BJ (cell line): ENCODE measurements around the gene PEF1. TPM values are rescaled to one million over a fixed set of nuclear protein-coding genes. Genes with fewer than 3 reads are reported as not detected.
"Not testable (repeated sequence)": the region's sequence is repeated elsewhere in the genome, so short reads cannot be mapped to it uniquely, and the experiment has no call there.

Experiments
- CTCF ChIA-PET: fragments of 350-600 bp; formaldehyde crosslinking; extraction: SDS; loops from one replicate; lab custom pipeline; 2021; ENCODE audit warnings: antibody characterized with exemption, inconsistent platforms; lab: Yijun Ruan, JAX
- POLR2A ChIA-PET: fragments of 300-600 bp; sonication (Branson Sonifier 250); formaldehyde crosslinking; extraction: SDS; loops from one replicate; lab custom pipeline; 2021; ENCODE audit warnings: antibody characterized with exemption; lab: Charles Lee
- DNase-seq: peaks from one replicate; pipeline ENCODE4 v3.0.0-alpha.2; 2011; ENCODE audit warnings: low read depth
- H3K27me3 ChIP-seq: 2 replicates; pipeline ENCODE4 v1.6.0; 2011; ENCODE audit warnings: low read length; ENCODE audit not compliant: control insufficient read depth, insufficient read depth
- H3K36me3 ChIP-seq: 2 replicates; pipeline ENCODE4 v1.5.1; 2011; ENCODE audit warnings: low read length; ENCODE audit not compliant: control insufficient read depth, insufficient read depth
- H3K4me3 ChIP-seq: 2 replicates; pipeline ENCODE4 v1.5.1; 2011; ENCODE audit warnings: low read depth, mild to moderate bottlenecking, control low read depth, low read length
- CTCF ChIP-seq: IDR thresholded peaks from 2 replicates; pipeline ENCODE4 v1.5.1; 2011; ENCODE audit warnings: low read depth, mild to moderate bottlenecking, control low read depth, inconsistent platforms, low read length, moderate library complexity; ENCODE audit not compliant: insufficient read depth
- polyA plus RNA-seq: library from polyadenylated mRNA; depleted of rRNA; stranded (reverse); fragments of >200 nt; gene quantifications from 2 replicates; pipeline ENCODE4 v1.2.3, GENCODE V29; 2011

PEF1 gene
- polyA plus RNA-seq, 1 experiment = 145 TPM

DNA sequence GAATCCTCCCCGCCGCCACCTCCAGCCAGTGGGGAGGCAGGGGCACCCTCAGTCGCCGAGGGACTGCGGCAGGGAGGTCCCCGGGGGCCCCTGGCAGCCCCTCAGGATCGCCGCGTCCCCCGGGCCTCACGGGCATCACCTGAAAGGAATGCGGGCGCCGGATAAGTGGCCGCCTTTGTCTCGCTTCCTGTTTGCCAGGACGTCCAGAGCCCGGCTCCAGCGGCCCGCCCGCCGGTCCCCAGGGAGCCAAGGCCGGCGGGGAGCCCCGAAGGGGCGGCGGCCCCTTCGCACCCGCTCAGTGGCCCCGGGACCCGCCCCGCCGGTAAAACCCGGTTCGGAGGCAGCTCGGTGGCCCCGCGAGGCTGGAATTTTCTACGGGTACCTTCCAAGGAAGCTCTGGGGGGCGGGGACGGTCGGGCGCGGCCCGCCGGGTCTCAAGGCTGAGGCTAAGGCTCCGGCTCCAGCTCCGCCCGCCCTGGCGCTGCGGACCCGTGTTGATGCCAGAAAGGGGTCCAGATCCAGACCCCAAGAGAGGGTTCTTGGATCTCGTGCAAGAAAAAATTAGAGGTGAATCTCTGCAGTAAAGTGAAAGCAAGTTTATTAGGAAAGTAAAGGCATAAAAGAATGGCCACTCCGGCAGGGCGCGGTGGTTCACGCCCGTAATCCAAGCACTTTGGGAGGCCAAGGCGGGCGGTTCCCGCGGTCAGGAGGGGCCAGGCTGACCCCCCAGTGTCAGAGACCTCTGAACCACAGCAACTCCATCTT lies 55.7 kb downstream of the PEF1 start:
- Histone ChIP-seq H3K4me3 (0 out of 2 replicates have a peak overlapping the region, but pooled peaks have one; percentile 7), H3K36me3 (peaks cover 6% of the 10 kb centered on the region), H3K27me3 (no peaks in the 10 kb centered on the region)
- POLR2A ChIA-PET = no interaction called here
- CTCF ChIA-PET = interaction anchor here (0.7 to 19.4 kb wide), 6 partner anchors 8 to 200 kb away, joined by 3 to 366 read pairs (median 3); partner anchors contain the start of gene TINAGL1
- DNase-seq = no peak
- no peak for TF ChIP-seq CTCF

- no peak for DNase-seq
Observed at GRCh38 chr1:31587720-31588423, 56.8 kb downstream of the PEF1 start.

GRCh38 chr1:31587328-31587699 lies 57.4 kb downstream of the PEF1 start:
- POLR2A ChIA-PET, DNase-seq, H3K27me3 ChIP-seq, H3K4me3 ChIP-seq: not testable (repeated sequence)
- peaks cover 11% of the 10 kb centered on the region for H3K36me3 ChIP-seq
- CTCF ChIA-PET = interaction anchor here (0.6 to 19.4 kb wide), 3 partner anchors 17 to 275 kb away, joined by 3 to 366 read pairs (median 5); partner anchors contain the start of gene TINAGL1

More at GRCh38 chr1:31587720-31588423, 56.8 kb downstream of the PEF1 start:
- Histone ChIP-seq H3K36me3 (peaks cover 11% of the 10 kb centered on the region), H3K27me3 (no peaks in the 10 kb centered on the region), H3K4me3 (no peak overlapping the region)
- ChIA-PET POLR2A (no interaction called here), CTCF (interaction anchor here (0.6 to 19.4 kb wide), 5 partner anchors 15 to 275 kb away, joined by 3 to 366 read pairs (median 3); partner anchors contain the start of gene TINAGL1)
- peak; percentile 73 for TF ChIP-seq CTCF

DNA sequence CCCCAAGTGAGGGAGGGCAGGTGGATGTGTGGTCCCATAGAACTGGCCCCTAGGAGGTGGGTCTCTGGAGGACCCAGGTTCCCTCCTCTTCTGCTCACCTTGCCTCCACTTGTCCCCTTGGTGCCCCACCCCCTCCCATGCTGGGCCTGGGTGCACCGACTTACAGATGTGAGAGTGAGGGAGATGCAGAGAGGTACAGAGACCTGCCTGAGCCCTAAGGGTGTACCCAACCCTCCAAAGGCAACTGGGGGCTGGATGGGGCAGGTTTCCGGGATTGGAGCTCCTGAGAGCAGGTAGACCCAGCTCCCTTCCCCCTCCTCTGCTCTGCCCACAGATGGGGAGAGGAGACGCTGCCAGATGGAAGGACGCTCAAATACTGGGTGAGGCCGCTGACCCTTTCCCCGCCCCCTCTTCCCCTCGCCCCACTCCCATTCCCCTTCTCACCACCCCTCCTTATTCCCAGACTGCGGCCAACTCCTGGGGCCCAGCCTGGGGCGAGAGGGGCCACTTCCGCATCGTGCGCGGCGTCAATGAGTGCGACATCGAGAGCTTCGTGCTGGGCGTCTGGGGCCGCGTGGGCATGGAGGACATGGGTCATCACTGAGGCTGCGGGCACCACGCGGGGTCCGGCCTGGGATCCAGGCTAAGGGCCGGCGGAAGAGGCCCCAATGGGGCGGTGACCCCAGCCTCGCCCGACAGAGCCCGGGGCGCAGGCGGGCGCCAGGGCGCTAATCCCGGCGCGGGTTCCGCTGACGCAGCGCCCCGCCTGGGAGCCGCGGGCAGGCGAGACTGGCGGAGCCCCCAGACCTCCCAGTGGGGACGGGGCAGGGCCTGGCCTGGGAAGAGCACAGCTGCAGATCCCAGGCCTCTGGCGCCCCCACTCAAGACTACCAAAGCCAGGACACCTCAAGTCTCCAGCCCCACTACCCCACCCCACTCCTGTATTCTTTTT lies 58.0 kb downstream of the PEF1 start:
- POLR2A ChIA-PET = no interaction called here
- CTCF ChIA-PET = interaction anchor here (19.4 kb wide), 1 partner anchor 16 kb away, joined by 366 read pairs; the partner anchor contains the start of gene TINAGL1

More for the DNA sequence above, 58.0 kb downstream of the PEF1 start:
- Histone ChIP-seq H3K4me3 (no peak overlapping the region), H3K27me3 (no peaks in the 10 kb centered on the region), H3K36me3 (peaks cover 11% of the 10 kb centered on the region)
- no peak for DNase-seq
- no peak for TF ChIP-seq CTCF
